K562 (cell line): ENCODE data around the gene FLAD1. TPM values are rescaled to one million over a fixed set of nuclear protein-coding genes. Genes with fewer than 3 reads are reported as not detected.

Experiments used
- CBFA2T3 ChIP-seq: fragments of 450-650 bp; IDR thresholded peaks from 2 replicates; pipeline ENCODE4 v1.6.1; 2017
- DMBX1 ChIP-seq: fragments of 250-450 bp; sonication (Bioruptor Pico); IDR thresholded peaks from 2 replicates; pipeline ENCODE4 v1.8.0; 2022; ENCODE audit warnings: inconsistent platforms, mild to moderate bottlenecking, moderate library complexity, borderline replicate concordance
- EP400 ChIP-seq: fragments of 450-650 bp; IDR thresholded peaks from 2 replicates; pipeline ENCODE4 v1.6.1; 2017; ENCODE audit warnings: antibody characterized with exemption, mild to moderate bottlenecking, moderate library complexity
- GTF2A2 ChIP-seq: IDR thresholded peaks from 2 replicates; pipeline ENCODE4 v1.6.1; 2016; ENCODE audit warnings: mild to moderate bottlenecking, missing genetic modification characterization, missing compliant biosample characterization
- HNRNPLL ChIP-seq: fragments of 200-400 bp; formaldehyde crosslinking; IDR thresholded peaks from 2 replicates; pipeline ENCODE4 v1.6.1; 2017; ENCODE audit warnings: low read length, low read depth, mild to moderate bottlenecking; ENCODE audit not compliant: poor library complexity, severe bottlenecking
- HOMEZ ChIP-seq: fragments of 250-450 bp; sonication (Bioruptor Pico); IDR thresholded peaks from 2 replicates; pipeline ENCODE4 v1.4.0; 2020; ENCODE audit warnings: mild to moderate bottlenecking, moderate library complexity
- MAFK ChIP-seq: IDR thresholded peaks from 2 replicates; pipeline ENCODE4 v1.6.1; 2011; ENCODE audit warnings: low read length, improper control_type of control experiment
- MGA ChIP-seq: fragments of 450-650 bp; IDR thresholded peaks from 2 replicates; pipeline ENCODE4 v1.6.1; 2016; ENCODE audit warnings: mild to moderate bottlenecking, moderate library complexity
- RHOXF2B ChIP-seq: fragments of 250-450 bp; sonication (Bioruptor Pico); conservative IDR thresholded peaks from 2 replicates; pipeline ENCODE4 v1.5.1; 2021
- TEAD2 ChIP-seq: fragments of 450-650 bp; IDR thresholded peaks from 2 replicates; pipeline ENCODE4 v1.6.1; 2016; ENCODE audit warnings: missing genetic modification characterization, control low read depth, missing compliant biosample characterization
- ZHX1 ChIP-seq: fragments of 150-350 bp; conservative IDR thresholded peaks from 2 replicates; pipeline ENCODE4 v1.6.1; 2014; ENCODE audit warnings: low read length
- ZNF23 ChIP-seq: fragments of 250-450 bp; sonication (Bioruptor Pico); IDR thresholded peaks from 2 replicates; pipeline ENCODE4 v1.4.0; 2020; ENCODE audit warnings: mild to moderate bottlenecking
- polyA plus RNA-seq, 8 experiments: library from polyadenylated mRNA; depleted of rRNA in 4 of 8; stranded (reverse) in 5 of 8; unstranded in 3 of 8; fragments of >200 nt; fragmentation: Nextera tagmentation in 2 of 8; fragmentation: Illumina TruSeq in 1 of 8; extraction: Ambion mirVana in 2 of 8; extraction: Trizol in 1 of 8; gene quantifications; 2 replicates each; pipeline versions ENCODE4 v1.2.1 to v1.2.3, GENCODE V29; 2011 to 2014; ENCODE audit warnings: inconsistent platforms in 1 of 8, missing spikeins in 1 of 8
- total RNA-seq, 7 experiments: library from RNA; depleted of rRNA in 6 of 7; stranded (reverse); fragments of >200 nt in 6 of 7; fragmentation: Illumina TruSeq in 2 of 7; extraction: Trizol in 2 of 7; gene quantifications; 2 replicates each; pipeline versions ENCODE4 v1.2.1 to v1.2.3, GENCODE V29; 2011 to 2021; ENCODE audit warnings: low replicate concordance in 1 of 7

The FLAD1 gene
- total and polyA plus RNA-seq, 9 of the 15 experiments (the other 6 are each of a cell fraction or from before 2014, with no cell fraction given): 24.9 to 85.8 (median 67.0) TPM

GRCh38 chr1:155001675-155002463 lies 18.7 kb downstream of the FLAD1 start (continued):
- TF ChIP-seq MGA (no peak), HOMEZ (CRISPR knock-in tag) (no peak), HNRNPLL (no peak), ZHX1 (no peak), DMBX1 (CRISPR knock-in tag) (no peak), GTF2A2 (tag) (no peak), RHOXF2B (CRISPR knock-in tag) (no peak), TEAD2 (no peak), ZNF23 (CRISPR knock-in tag) (no peak), CBFA2T3 (no peak), MAFK (0 out of 2 replicates have a peak, but pooled peaks have one; percentile 14), EP400 (peak; percentile 71)
